NCI-H69 (cell line): ENCODE results near the gene DUS1L.

Source experiments
- DNase-seq: peaks from one replicate; lab custom pipeline; 2025; lab: John Stamatoyannopoulos, UW

DUS1L gene

DNA sequence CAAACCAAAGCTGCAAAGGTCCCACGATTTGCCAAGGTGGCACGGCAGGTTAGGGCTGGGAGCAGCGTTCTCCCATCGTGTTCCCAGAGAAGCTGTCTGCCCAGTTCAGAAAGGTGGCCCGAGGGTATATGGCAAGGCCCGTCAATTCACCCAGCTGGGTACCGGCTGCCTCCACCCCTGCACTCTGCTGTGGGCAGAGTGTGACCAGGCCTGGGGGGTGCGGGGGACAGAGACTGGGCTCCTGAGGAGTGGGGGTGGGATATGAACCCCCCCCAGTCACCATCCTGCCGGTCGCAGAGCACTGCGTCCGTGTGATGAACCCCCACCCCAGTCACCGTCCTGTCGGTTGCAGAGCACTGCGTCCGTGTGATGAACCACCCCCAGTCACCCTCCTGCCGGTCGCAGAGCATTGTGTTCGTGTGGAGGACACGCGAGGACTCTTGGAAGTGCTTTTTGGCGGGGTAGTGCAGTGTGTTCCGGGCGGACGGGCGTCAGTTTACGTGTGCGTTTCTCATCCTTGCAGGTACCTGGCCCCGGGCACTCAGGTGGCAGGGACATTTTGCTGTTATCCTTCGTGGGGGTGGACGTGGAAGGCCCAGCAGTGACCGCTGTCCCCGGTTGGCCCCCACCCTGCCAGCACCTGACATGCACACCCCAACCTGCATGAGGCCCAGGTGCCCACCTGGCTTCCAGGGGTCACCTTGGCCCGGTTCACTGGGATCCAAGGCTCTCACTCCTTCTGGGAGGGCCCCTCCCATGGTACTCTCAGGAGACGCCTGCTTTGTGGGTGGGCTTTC, 35.1 kb upstream of the DUS1L start:
- no peak for DNase-seq

DNA sequence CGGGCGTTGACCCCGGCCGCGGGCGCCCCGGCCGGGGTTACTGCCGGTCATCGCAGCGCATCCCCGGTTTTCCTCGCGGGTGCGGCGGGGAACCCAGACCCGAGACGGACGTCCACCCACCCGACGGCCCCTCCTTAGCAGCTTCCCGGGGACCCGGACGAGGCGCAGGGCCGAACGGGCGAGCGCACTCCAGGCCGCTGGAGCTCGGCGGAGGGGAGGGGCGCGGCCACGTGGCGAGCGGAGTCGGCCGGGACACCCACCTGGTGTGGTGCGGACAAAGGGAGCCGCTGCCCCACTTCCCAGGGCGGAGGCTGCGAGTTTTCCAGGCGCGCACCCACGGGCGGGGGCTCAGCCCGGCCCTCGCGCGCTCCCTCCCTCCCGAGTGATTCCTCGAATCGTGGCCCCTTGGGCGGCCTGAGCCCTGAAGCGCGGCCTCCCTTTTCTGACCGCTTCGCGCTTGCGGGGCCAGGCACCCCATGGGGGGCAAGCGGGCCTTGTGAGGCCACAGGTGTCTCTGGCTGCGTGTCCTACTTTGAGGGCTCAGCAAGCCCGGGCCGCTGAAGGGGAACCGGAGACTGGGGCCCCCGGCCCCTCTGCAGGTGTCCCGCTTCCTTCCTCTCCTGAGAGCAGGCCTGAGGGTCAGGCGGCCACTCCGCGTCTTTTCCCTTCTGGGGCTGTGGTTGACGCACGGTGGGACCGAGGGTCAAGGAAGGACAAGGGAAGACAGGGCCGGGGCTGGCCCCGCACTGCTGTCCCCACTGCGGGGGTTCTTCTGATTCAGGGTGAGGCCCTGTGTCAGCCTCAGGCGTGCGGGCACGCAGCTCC, 33.5 kb upstream of the DUS1L start:
- peak; percentile 84 for DNase-seq

DNA sequence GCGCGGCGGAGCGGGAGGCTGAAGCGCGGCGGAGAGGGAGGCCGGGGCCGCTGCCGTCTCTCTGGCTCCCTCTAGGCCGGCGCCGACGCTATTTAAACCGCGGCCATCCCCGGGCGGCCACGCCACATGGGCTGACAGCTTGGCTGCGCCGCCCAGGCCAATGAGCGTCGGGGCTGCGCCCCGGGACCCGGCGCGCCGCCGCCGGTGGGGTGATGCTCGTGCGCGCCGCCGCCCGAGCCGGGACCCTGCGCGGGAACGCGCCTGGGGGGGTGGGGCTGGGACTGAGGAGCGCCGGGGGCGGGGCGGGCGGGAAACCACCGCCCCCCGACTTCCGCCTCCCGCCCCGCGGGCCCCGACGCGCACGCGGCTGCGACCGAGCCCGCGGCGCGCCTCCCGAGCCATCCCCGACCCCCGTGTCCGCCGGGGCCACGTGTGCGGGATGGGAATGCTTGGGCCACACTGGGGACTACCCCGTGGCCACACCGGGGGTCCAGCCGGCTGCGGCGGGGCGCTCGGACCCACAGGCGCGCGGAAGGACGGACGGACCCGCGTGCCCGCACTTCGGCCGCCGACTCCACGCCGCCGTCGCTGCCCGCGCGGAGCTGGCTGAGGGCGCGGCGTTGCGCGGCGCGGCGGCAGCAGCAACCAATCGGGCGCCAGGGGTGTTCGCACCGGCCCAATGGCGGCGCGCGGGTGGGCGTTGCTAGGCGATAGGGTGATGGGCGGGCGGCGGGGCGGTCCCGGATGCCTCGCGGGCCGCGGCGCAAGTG, 32.8 kb upstream of the DUS1L start, which contains the start of gene FASN:
Gene FASN (minus strand): TSS at position 68 of the 770 bp plus-strand sequence. CDS start 1,791 bp downstream, outside the sequence.
- peak; percentile 99 for DNase-seq

DNA sequence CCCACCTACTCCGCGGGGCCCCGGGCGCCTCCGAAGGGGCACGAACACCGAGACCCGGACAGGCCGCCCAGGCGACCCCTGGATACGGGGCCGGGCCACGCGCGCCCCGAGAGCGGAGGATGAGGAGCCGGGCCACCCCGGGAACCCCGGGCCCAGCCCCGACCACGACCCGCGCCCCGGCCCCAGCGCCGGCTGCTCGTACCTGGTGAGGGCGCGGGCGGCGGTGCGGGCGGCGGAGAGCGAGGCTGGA, 32.2 kb upstream of the DUS1L start:
- DNase-seq, result no peak

DNA sequence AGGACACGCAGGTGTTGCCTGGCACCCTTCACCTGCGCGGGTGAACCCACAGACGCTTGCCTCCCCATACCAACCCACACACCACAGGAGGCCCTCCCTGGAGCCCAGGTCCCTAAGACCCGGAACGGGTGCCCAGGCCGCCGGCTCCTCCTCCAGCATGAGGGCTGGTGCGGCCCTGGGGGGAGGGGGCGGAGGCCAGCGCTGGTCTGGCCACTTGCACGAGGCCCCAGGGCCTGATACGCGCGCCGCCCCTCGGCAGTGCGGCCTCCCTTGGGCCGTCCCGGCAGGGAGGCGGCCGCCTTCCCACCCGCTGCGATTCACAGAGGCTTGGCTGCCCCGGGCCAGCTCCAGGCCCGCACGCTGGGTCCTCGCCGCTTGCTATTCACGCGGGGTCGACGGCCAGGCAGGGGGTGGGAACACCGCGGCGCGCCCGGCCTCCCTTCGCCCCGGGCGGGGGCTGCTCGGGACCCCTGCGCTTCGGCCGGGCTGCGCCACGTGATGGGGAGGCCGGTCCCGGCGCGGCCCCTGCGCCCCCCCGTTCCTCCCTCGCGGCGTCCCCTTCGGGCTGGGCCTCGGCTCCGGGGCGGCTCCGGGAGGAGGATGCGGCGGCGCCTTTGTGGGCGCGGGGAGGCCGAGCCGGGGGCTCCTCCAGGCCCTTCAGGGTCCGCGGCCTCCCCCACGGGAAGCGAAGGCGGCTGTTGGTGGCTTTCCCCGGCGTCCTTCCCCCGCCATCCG, 31.7 kb upstream of the DUS1L start:
- peak; percentile 71 for DNase-seq

DNA sequence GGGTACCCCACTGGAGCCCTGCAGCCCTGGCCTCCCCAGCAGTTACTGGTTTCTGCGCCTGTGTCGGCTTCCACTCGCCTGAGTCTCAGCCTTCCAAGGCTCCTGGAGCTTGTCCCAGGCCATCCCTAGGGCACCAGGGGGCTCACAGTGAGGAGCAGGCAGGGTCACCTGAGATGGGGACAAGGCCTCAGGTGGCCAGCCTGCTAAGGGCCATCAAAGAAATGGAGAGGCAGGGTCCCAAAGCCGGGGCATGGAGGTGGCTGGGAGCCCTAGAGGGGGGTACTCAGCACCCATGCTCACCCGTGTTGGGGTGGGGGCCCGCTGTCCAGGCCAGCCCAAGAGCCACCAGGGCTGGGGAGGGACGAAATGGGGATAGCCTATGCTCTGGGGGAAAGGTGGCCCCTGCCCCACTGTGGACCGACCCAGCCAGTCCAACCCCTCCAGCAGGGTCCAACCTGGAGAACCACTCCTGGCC, 31.1 kb upstream of the DUS1L start:
- DNase-seq, result no peak

DNA sequence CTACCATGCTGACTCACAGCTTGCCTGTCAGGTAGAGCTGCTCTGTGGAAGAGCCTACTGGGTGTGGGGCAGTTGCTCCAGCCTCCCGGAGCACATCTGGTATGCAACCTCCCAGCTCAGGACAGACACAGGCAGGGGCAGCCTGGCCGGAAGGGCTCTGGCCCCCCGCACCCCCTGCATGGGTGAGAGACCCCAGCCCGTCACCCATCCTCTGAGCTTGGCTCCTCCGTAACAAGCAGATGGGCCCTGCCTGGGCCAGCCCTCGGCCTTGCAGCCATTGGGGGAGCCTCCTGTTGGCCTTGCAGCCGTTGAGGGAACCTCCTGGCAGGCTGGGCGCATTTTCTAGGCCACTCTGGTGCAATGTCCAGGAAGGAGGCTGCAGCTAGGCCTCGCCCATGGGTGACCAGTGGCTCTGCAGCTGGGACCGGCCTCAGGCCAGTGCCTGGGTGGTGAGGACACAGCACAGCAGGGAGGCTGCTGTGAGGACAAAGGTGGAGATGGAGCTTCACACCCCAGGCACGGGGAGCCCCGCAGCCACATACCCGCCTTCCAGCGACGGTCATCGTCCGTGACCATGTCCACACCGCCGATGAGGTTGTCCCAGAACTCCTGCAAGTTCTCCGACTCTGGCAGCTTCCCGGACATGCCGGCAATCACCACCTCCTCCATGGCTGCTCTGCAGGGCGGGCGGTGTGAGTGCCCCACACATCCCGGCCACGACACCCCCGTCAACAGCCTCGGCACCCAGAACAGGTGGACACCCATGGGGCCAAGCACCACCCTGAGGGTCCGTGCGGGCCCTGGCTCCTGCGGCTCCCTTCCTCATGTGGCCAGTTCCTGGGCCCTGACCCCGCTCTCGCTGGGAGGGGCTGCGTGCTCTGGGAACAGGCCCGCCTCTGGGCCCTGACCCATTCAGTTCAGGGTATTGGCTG, 30.4 kb upstream of the DUS1L start:
- no peak for DNase-seq

DNA sequence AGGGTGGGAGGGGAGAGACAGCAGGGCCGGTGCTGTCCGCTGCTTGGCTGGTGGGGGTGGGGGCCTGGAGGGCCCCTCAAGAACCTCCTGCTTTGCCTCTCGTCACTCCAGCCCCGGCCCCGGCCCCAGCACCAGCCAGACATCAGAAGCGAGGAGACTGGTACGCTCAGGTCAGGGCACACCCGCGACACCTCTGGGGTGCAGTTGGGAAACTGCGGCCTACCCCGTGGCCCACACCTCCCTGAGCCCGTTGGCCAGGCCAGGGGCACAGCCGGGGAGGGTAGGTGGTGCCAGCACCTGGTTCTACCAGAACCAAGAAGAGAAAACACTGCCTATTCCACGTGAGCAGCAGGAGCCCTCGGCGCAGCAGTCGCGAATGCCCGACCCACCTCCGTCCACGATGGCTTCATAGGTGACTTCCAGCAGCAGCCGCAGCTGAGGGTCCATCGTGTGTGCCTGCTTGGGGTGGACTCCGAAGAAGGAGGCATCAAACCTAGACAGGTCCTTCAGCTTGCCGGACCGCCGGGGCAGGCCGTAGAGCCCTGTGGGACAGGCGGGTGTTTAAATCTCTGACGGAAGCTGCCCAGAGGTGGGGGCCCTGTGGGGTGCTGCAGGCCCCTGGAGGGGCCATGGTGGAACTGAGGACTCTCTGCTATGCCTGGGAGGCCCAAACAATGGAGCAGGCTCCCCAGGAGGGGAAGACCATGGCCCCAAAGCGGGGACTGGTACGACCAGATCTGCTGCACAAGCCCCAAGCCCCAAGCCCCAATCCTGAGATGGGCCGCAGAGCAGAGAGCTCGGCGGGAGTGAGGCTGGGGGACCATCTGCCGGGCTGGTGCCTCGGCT, 29.6 kb upstream of the DUS1L start:
- no peak for DNase-seq

DNA sequence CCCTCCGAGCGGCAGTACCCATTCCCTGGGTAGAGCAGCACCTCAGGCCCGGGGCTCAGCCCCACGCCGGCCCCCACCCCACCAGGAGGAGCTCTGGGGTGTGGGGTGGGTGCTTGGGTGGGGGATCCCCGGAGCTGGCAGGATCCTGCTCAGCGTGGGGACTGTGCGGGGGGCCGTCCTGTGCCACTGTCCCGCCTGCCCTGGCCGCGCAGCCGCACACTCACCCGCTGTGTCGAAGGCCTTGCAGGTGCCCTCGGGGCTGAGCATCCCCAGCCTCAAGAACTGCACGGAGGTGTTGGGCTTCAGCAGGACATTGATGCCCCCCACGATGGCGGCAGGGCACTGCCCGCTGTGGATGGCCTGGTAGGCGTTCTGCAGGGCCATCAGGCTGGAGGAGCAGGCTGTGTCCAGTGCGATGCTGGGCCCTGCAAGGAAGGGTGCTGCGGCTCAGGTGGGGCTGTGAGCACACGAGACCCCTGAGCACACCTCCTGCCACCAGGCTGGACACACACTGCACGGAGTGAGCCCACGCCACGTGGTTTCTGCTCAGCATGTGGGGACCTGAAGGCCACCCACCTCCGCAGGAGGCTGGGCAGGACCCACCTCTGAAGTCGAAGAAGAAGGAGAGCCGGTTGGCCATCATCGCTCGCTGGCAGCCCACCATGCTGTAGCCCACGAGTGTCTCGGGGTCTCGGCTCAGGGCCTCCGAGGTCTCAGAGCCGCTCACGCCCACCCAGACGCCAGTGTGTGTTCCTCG, 27.6 kb upstream of the DUS1L start:
- no peak for DNase-seq

DNA sequence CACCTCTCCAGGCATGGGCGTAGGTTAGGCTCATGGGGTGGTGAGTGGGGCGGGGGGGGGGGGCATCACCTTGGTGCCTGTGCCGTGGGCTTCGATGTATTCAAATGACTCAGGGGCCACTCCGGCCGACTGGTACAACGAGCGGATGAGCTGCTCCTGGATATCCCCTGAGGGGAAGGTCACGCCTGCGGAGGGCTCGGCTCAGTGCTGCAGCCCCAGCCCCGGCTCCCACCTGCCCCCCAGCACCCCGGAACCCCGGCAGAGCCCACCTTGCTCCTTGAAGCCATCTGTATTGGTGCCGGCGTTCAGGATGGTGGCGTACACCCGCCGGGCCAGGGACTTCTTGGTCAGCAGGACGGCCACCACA, 27.0 kb upstream of the DUS1L start:
- DNase-seq, result no peak

DNA sequence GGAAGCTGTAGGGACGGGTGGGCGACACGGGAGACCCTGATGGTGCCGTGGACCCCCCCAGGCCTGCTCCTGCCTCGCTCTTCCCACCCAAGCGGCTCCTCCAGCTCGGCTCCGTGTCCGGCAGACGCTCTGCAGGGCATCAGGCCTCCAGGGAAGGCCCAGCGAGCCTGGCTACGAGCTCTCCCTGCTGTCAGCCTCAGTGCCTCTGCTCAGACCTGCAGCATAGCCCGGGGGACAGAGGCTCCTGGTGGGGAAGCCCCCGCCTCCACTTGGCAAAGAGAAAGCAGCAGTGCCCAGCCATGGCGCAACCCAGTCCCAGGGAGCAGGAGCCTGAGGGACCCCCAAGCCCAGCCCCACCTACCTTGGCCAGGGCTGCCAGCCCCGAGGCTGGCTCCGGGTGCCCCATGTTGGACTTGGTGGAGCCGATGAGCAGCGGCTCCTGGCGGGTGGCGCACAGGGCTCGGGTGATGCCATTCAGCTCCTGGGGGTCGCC, 26.5 kb upstream of the DUS1L start:
- DNase-seq, result no peak

DNA sequence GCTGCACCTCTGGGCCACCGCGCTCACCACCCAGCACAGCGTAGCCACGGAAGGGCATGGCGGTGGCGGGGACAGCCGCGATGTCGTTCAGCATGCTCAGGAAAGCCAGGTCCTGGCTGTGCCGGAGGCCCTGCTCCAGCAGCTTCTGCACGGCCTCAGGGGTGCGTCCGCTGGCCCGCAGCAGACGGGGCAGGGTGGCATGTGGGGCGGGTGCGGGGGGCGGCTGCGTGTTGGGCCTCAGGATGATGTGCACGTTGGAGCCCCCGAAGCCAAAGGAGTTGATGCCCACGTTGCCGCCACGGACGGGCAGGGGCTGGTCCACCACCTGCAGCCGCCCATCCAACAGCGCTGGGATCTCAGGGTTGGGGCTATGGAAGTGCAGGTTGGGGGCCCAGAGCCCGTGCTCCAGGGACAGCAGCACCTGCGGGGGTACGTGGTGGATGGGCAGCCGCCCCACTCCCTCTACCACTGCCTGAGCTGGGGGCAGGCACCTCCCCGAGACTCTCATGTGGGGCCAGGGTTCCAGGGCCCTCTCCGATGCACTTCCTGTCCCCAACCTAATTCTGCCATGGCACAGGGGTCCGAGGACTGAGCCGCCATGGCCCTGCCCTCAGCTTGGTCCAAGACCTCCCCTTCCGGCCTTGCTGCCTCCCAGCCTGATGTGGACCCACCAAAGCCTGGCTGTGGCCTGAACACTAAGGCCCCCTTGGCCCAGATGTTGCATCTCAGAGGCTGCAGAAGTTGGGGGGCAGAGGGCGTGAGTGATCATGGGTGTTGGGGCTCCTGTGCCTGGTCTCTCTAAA, 25.9 kb upstream of the DUS1L start:
- no peak for DNase-seq

DNA sequence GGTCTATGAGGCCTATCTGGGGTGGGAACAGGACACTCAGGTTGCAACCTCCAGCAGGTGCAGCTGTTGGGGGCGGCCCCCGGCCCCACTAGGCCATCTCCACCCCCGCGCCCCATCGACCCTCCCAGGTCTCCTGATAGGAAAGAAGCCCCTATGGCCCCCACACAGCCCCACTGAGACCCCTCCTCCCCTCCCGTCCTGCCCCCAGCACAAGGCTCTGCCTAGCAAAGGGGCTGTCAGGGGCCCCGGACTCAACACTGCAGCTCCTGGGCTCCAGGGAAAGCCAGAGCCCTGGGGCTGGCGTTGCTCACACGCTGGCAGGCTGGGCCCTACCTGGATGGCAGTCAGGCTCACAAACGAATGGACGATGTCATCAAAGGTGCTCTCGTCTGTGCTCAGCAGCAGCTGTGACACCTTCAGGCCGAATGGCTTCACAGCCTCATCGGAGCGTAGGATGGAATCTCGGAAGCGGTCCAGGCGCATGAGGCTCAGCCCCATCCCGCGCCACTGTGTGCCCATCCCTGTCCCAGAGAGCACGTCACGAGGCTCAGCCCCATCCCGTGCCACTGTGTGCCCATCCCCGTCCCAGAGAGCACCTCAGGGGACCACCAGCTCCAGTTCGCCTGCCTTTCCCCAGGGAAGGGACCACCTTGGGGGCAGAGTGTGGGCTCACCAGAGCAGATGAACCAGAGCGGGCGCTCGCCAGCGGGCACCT, 25.1 kb upstream of the DUS1L start:
- DNase-seq, result no peak

DNA sequence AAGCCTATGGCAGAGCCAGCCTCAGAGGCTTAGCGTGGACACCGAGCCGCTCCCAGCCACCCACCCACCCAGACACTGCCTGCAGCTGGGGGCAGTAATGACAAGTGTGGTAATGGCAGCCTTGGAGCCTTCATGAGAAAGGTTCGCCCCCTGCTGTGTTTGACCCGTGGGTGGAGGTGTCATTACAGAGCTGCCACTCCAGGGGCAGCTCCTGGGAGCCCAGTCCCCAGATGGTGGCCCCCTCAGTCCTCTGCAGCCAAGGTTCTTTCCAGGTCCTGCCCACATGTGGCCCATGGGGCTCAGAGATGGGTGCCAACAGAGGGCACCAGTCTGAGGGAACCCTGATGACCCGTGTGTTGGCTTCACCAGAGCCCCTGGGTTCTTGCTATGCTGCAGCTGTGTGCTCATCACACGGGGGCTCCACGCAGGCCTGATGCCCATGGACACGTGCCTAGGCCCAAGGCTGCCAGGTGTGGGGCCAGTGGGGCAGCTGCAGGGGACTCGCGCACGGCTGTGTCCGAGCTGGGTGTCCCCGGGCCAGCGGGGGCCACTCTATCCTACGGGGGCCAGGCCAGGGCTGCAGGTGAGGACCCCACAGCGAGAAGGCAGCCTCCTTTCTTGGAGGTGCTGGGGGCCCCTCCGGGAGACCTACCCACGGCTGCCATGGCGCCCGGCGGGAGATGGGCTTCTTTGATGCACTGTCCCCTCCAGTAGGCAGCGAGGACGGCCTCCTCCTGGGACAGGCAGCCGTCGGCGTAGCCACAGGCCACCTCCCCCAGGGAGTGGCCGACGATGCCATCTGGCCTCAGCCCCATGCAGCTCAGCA, 24.3 kb upstream of the DUS1L start:
- DNase-seq, result no peak

DNA sequence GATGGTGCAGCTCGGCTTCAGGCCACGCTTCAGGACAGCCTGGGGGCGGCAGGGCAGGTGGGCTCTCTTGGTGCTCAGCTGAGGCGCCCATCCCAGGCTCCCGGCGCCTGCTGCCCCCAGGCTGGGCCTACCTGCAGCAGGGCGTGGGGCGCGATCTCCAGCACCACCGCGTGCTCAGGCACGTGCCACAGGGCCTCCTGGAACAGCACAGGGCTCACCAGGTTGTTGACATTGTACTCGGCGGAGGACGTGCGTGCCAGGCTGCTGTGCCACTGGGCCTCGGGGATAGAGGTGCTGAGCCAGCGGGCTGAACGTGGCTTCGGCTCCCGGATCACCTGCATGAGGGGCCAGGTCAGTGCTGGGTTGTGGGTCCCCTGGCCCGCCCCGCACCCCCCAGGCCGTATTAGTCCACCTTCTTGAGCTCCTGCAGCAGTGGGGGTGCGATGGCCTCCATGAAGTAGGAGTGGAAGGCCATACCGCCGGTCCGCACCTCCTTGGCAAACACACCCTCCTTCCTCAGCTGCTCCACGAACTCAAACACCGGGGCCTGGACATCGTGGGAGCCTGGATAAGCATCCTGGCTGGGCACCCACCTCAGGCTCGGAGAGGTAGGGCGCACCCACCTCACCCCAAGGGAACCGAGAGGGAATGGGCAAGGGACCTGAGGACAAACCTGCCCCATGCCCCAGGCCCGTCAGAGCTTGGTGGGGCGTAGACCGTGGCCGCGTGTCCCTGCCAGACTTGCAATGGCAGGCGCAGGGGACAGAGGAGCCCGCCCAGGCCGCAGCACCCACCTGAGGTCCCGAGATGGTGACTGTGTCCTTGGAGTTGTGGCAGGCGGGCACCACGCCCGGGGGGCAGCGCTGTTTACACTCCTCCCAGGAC, 23.5 kb upstream of the DUS1L start:
- no peak for DNase-seq
